Measurements from ENCODE around the gene GIGYF2. TPM values are rescaled to one million over a fixed set of nuclear protein-coding genes. Genes with fewer than 3 reads are reported as not detected.

The GIGYF2 gene
- polyA plus RNA-seq, 2 donors = 10.9 to 11.0 TPM

DNA sequence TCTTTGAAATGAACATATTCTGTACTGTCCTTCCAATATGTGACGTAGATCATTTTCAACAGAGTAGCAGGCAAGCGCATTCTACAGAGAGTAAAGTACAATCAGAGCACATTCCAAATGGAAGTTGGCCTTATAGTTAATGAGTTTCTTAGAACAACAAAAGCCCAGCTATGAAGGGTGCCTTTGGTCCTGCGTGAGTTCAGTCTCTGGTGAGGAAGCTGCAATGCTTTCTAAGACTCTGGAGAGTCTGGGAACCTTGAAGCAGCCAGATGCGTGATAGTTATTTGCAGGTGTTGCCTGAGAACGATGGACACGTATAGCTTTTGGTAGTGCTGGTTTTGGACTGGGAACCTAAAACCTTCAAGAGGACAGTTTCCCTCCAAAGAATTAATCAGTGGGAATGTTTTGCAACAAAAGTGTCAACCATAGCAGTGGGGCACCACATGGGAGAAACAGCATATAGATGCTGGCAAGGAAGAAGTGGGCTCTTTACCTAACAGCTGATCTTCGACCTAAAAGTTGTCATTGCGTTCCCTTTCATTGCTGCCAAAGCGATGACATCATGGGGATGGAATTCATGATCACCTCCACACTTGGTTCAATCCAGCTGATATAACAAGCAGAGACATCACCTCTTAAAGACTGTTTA, 163.6 kb downstream of the GIGYF2 start:
- Histone ChIP-seq H3K9me3 (ENCODE audit: control insufficient read depth in 2 of 2, insufficient read depth in 1 of 2, low read depth in 1 of 2, low read length in 1 of 2) (no peaks in the 10 kb centered on the region), H3K27ac (ENCODE audit: low read depth in 2 of 2, low read length in 1 of 2) (no peak overlapping the region), H3K4me1 (ENCODE audit: control insufficient read depth in 2 of 2, insufficient read depth in 2 of 2, low read length in 1 of 2) (no peaks in the 10 kb centered on the region), H3K36me3 (ENCODE audit: control insufficient read depth in 2 of 2, insufficient read depth in 2 of 2, low read length in 1 of 2) (peaks cover 10 to 14% of the 10 kb centered on the region in 2 donors), H3K27me3 (ENCODE audit: control insufficient read depth in 1 of 2, insufficient read depth in 2 of 2, low read length in 2 of 2) (no peaks in the 10 kb centered on the region), H3K4me3 (ENCODE audit: low read depth in 1 of 2, low read length in 2 of 2) (no peak overlapping the region)
- WGBS, 2 donors = 90 to 92% methylated on average over 9 of the region's 9 CpGs

DNA sequence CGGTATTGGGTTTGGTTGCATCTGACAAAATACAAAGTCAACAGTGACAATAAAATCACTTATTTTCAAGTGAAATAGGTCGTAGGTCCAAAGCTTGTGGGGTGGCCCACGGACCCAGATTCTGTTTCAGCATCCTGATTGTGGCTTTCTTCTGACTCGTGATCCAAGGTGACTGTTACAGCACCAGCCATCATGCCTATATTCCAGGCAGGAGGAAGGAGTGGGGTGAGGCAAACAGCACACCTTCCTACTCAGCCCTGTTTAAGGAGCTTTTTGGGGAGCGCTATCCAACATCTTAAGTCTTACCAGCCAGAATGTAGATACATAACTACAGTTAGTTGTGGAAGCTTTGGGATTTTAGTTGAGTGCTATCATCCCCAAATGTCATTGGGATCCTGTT, 164.2 kb downstream of the GIGYF2 start:
- Histone ChIP-seq H3K36me3 (ENCODE audit: control insufficient read depth in 2 of 2, insufficient read depth in 2 of 2, low read length in 1 of 2) (peaks cover 10 to 13% of the 10 kb centered on the region in 2 donors), H3K4me1 (ENCODE audit: control insufficient read depth in 2 of 2, insufficient read depth in 2 of 2, low read length in 1 of 2) (no peaks in the 10 kb centered on the region), H3K27me3 (ENCODE audit: control insufficient read depth in 1 of 2, insufficient read depth in 2 of 2, low read length in 2 of 2) (no peaks in the 10 kb centered on the region), H3K9me3 (ENCODE audit: control insufficient read depth in 2 of 2, insufficient read depth in 1 of 2, low read depth in 1 of 2, low read length in 1 of 2) (no peaks in the 10 kb centered on the region), H3K4me3 (ENCODE audit: low read depth in 1 of 2, low read length in 2 of 2) (no peak overlapping the region), H3K27ac (ENCODE audit: low read depth in 2 of 2, low read length in 1 of 2) (no peak overlapping the region)
- WGBS, 2 donors = 97% methylated on average over 5 of the region's 5 CpGs

DNA sequence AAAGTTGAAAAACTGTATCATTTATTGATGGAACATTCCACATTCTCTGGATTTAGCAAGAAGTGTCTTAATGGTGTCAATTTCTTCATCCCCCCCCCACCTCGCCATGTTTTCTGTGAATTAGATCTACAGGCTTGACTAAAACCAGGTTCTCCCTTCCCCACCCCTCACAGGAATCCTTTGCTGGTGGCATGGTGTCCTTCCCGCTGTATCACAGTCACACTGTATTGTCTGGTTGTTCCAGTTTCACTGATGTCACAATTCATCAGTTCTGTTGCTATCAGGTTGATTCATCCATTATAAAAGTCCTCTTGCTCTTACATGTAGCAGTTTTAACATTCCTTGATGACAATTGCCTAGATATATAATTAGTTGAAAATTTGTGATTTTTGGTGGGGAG, 166.9 kb downstream of the GIGYF2 start:
- no peaks in the 10 kb centered on the region for H3K4me1 ChIP-seq (ENCODE audit: control insufficient read depth in 2 of 2, insufficient read depth in 2 of 2, low read length in 1 of 2)
- no peaks in the 10 kb centered on the region for H3K27me3 ChIP-seq (ENCODE audit: control insufficient read depth in 1 of 2, insufficient read depth in 2 of 2, low read length in 2 of 2)
- no peaks in the 10 kb centered on the region for H3K9me3 ChIP-seq (ENCODE audit: control insufficient read depth in 2 of 2, insufficient read depth in 1 of 2, low read depth in 1 of 2, low read length in 1 of 2)
- no peak overlapping the region for H3K27ac ChIP-seq (ENCODE audit: low read depth in 2 of 2, low read length in 1 of 2)
- peaks cover 3 to 4% of the 10 kb centered on the region in 2 donors for H3K36me3 ChIP-seq (ENCODE audit: control insufficient read depth in 2 of 2, insufficient read depth in 2 of 2, low read length in 1 of 2)
- 84 to 88% methylated on average over 2 of the region's 2 CpGs for WGBS, 2 donors
- no peak overlapping the region for H3K4me3 ChIP-seq (ENCODE audit: low read depth in 1 of 2, low read length in 2 of 2)

DNA sequence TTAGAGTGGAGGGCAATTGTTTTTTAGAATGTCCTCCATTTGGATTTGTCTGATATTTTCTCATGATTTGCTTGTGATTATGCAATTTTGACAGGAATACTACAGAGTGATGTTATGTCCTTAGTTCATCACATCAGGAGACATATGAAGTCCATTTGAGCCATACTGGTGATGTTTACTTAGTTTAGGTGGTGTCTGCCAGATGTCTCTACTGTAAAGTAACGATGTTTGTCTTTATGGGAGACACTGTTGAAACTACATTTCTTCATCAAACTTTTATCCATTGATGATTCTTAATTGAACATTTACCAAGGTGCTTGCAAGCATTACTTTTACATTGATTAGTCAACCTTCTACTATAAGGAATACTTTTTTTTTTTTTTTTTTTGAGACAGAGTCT, 168.0 kb downstream of the GIGYF2 start:
- H3K36me3 ChIP-seq (ENCODE audit: control insufficient read depth in 2 of 2, insufficient read depth in 2 of 2, low read length in 1 of 2) = peaks cover 0 to 3% of the 10 kb centered on the region in 2 donors
- 93 to 100% methylated on average over 1 of the region's 1 CpG for WGBS, 2 donors
- no peaks in the 10 kb centered on the region for H3K27me3 ChIP-seq (ENCODE audit: control insufficient read depth in 1 of 2, insufficient read depth in 2 of 2, low read length in 2 of 2)
- no peak overlapping the region for H3K27ac ChIP-seq (ENCODE audit: low read depth in 2 of 2, low read length in 1 of 2)
- H3K9me3 ChIP-seq (ENCODE audit: control insufficient read depth in 2 of 2, insufficient read depth in 1 of 2, low read depth in 1 of 2, low read length in 1 of 2) = no peaks in the 10 kb centered on the region
- H3K4me1 ChIP-seq (ENCODE audit: control insufficient read depth in 2 of 2, insufficient read depth in 2 of 2, low read length in 1 of 2) = no peaks in the 10 kb centered on the region
- H3K4me3 ChIP-seq (ENCODE audit: low read depth in 1 of 2, low read length in 2 of 2) = no peak overlapping the region

DNA sequence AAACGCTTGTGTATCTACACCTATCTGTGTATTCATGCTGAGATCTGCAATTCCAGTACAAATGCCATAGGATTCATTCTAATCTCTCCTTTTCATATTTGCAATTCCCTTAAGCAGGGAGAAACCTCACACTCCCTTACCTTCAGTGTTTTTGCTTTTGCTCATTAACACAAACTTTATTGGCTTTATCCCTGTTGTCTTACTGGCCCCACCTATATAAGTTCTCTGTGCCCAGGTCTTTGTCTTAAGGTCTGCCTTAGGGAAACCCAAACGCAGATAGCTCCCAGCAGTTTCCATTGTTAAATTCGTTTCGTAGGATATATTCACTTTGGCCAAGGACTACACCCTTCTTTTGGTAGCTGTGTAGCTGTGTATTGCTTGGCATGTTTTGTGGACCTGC, 169.0 kb downstream of the GIGYF2 start:
- 66 to 73% methylated on average over 4 of the region's 4 CpGs for WGBS, 2 donors
- no peak overlapping the region for H3K4me3 ChIP-seq (ENCODE audit: low read depth in 1 of 2, low read length in 2 of 2)
- H3K27me3 ChIP-seq (ENCODE audit: control insufficient read depth in 1 of 2, insufficient read depth in 2 of 2, low read length in 2 of 2) = no peaks in the 10 kb centered on the region
- H3K36me3 ChIP-seq (ENCODE audit: control insufficient read depth in 2 of 2, insufficient read depth in 2 of 2, low read length in 1 of 2) = peaks cover 0 to 3% of the 10 kb centered on the region in 2 donors
- H3K4me1 ChIP-seq (ENCODE audit: control insufficient read depth in 2 of 2, insufficient read depth in 2 of 2, low read length in 1 of 2) = no peaks in the 10 kb centered on the region
- no peaks in the 10 kb centered on the region for H3K9me3 ChIP-seq (ENCODE audit: control insufficient read depth in 2 of 2, insufficient read depth in 1 of 2, low read depth in 1 of 2, low read length in 1 of 2)
- no peak overlapping the region for H3K27ac ChIP-seq (ENCODE audit: low read depth in 2 of 2, low read length in 1 of 2)

DNA sequence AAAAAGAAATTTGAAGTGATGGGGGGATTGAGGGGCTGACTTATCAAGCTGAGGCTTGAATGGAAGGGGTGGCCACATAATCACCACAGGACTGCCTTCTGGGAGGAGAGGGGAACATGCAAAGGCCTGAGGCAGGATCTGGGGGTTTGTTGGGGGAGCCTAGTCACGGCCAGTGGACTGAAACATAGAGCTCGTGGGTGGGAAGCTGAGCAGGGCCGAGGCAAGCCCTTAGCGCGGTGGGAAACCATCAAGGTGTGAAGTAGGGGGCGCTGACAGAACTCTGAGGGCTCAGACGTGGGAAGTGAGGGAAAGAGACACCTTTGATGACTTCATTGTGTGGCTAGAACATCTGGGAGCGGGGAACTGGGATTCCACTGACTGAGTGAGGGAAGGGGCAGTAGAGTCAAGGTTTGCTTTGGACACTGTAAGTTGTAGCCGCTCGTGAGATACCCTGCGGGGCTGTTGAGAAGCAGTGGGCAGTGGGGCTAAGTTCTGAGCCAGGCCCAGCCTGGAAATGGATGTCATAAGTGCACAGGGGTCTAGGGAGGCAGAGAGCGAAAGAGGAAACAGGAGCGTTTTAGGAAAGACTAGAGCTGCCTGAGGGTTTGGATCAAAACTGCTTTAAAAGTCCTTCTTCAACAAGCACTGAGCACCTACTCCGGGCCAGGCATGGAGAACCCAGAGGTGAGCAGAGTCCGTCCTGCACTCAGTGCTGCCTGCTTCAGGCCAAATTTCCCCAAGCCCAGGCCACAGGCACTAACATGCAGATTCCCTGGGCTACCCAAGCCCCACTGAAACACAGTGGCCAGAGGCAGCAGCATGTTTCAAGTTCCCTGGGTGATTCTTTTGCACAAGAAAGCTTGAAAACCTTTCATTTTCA, 172.2 kb downstream of the GIGYF2 start:
- 70 to 71% methylated on average over 15 of the region's 15 CpGs for WGBS, 2 donors
- H3K4me1 ChIP-seq (ENCODE audit: control insufficient read depth in 2 of 2, insufficient read depth in 2 of 2, low read length in 1 of 2) = no peaks in the 10 kb centered on the region
- no peaks in the 10 kb centered on the region for H3K36me3 ChIP-seq (ENCODE audit: control insufficient read depth in 2 of 2, insufficient read depth in 2 of 2, low read length in 1 of 2)
- H3K27ac ChIP-seq (ENCODE audit: low read depth in 2 of 2, low read length in 1 of 2) = no peak overlapping the region
- H3K9me3 ChIP-seq (ENCODE audit: control insufficient read depth in 2 of 2, insufficient read depth in 1 of 2, low read depth in 1 of 2, low read length in 1 of 2) = no peaks in the 10 kb centered on the region
- H3K27me3 ChIP-seq (ENCODE audit: control insufficient read depth in 1 of 2, insufficient read depth in 2 of 2, low read length in 2 of 2) = no peaks in the 10 kb centered on the region
- H3K4me3 ChIP-seq (ENCODE audit: low read depth in 1 of 2, low read length in 2 of 2) = no peak overlapping the region

DNA sequence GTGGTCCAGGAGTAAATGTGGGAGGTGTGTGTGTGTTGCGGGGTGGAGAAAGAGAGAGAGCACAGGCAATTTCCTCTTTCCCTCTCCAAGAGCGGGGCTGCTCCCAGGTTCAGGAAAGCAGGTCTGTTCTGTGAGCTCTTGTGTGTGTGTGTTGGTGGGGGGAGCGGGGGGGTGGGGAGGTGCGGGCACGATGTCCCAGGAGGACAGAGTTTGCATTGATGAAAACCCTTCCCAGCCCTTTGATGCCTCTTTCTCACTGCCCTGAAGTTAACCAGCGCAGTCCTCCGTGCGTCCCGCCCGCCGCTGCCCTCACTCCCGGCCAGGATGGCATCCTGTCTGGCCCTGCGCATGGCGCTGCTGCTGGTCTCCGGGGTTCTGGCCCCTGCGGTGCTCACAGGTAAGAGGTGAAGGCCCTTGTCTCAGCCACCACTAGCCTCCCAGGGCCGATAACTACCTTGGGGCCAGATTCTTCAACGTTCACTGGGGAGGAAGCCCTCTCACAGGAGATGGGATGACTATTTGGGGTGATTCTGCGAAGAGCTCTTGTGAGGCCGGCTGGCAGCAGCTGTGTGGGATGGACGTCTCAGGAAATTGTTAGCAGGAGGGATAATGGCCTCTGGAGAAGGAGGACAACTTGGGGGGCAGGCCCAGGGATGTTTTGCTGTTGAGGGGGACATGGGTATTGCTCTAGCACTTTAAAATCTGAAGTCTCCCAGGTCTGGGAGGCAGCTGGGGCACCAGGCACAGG, 173.1 kb downstream of the GIGYF2 start, which contains the start of gene SNORC:
Gene SNORC, plus strand, starts transcription at position 247 of the 748 bp plus-strand sequence. Its CDS starts 78 bp downstream, at position 325.
- Histone ChIP-seq H3K27me3 (ENCODE audit: control insufficient read depth in 1 of 2, insufficient read depth in 2 of 2, low read length in 2 of 2) (no peaks in the 10 kb centered on the region), H3K9me3 (ENCODE audit: control insufficient read depth in 2 of 2, insufficient read depth in 1 of 2, low read depth in 1 of 2, low read length in 1 of 2) (no peaks in the 10 kb centered on the region), H3K4me3 (ENCODE audit: low read depth in 1 of 2, low read length in 2 of 2) (no peak within 1 kb of the TSS), H3K36me3 (ENCODE audit: control insufficient read depth in 2 of 2, insufficient read depth in 2 of 2, low read length in 1 of 2) (no peaks in the 10 kb centered on the region), H3K4me1 (ENCODE audit: control insufficient read depth in 2 of 2, insufficient read depth in 2 of 2, low read length in 1 of 2) (no peaks in the 10 kb centered on the region), H3K27ac (ENCODE audit: low read depth in 2 of 2, low read length in 1 of 2) (no peak within 1 kb of the TSS)
- 88 to 91% methylated on average over 21 of the region's 21 CpGs for WGBS, 2 donors

DNA sequence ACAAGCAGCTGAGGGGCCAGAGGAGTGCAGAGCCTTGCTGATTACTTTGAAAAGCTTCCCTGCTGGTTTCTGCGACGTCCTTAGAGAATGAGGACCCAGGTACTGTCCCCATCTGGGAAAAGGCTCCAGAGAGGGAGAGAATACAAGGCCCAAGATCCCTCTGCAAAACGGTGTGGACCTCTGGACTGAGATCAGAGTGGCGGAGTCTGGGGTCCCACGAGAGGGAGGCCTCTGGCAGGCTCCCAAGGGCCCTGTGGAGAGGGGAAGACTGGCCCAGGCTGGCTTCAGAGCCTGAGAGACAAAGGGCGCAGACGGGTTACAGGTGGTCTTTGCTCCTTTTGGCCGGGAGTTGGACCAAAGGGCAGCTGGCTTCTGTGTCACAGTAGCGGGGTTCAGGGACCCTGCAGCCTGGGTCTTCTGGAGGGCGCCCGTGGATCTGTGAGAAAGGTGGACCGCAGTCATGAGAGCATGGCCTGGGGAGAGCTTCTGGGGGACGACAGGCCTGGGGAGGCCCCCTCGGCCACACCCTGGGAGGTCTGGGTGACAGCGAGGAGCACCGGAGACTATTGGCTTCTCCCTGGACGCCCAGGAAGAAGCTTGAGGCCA, 173.7 kb downstream of the GIGYF2 start:
- H3K27ac ChIP-seq (ENCODE audit: low read depth in 2 of 2, low read length in 1 of 2) = no peak overlapping the region
- no peak overlapping the region for H3K4me3 ChIP-seq (ENCODE audit: low read depth in 1 of 2, low read length in 2 of 2)
- no peaks in the 10 kb centered on the region for H3K9me3 ChIP-seq (ENCODE audit: control insufficient read depth in 2 of 2, insufficient read depth in 1 of 2, low read depth in 1 of 2, low read length in 1 of 2)
- H3K27me3 ChIP-seq (ENCODE audit: control insufficient read depth in 1 of 2, insufficient read depth in 2 of 2, low read length in 2 of 2) = no peaks in the 10 kb centered on the region
- WGBS, 2 donors = 82 to 85% methylated on average over 17 of the region's 17 CpGs
- no peaks in the 10 kb centered on the region for H3K36me3 ChIP-seq (ENCODE audit: control insufficient read depth in 2 of 2, insufficient read depth in 2 of 2, low read length in 1 of 2)
- peaks cover 0 to 3% of the 10 kb centered on the region in 2 donors for H3K4me1 ChIP-seq (ENCODE audit: control insufficient read depth in 2 of 2, insufficient read depth in 2 of 2, low read length in 1 of 2)

DNA sequence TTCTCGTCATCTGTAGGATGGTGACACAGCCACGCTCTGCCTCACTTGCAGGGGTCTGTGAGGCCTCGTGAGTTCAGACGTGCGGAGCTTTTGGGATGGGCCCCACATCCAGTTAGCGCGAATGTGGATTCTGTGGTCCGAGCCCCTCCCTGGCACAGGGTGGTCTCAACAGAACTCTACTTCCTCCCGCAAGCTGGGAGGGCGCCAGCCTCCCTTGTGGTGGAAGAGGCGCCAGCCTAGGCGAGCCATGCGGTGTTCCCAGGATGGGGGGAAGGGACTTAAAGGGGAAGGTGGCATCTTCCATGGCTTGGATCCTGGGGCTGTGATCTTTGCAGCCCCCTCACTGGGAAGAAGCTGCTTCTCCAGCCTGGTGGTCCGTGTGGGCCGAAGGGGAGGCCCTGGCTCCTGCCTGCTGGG, 174.3 kb downstream of the GIGYF2 start:
- no peaks in the 10 kb centered on the region for H3K36me3 ChIP-seq (ENCODE audit: control insufficient read depth in 2 of 2, insufficient read depth in 2 of 2, low read length in 1 of 2)
- WGBS, 2 donors = 76 to 80% methylated on average over 15 of the region's 15 CpGs
- H3K4me1 ChIP-seq (ENCODE audit: control insufficient read depth in 2 of 2, insufficient read depth in 2 of 2, low read length in 1 of 2) = peaks cover 3% of the 10 kb centered on the region in 2 donors
- H3K27ac ChIP-seq (ENCODE audit: low read depth in 2 of 2, low read length in 1 of 2) = no peak overlapping the region
- H3K4me3 ChIP-seq (ENCODE audit: low read depth in 1 of 2, low read length in 2 of 2) = no peak overlapping the region
- H3K9me3 ChIP-seq (ENCODE audit: control insufficient read depth in 2 of 2, insufficient read depth in 1 of 2, low read depth in 1 of 2, low read length in 1 of 2) = no peaks in the 10 kb centered on the region
- no peaks in the 10 kb centered on the region for H3K27me3 ChIP-seq (ENCODE audit: control insufficient read depth in 1 of 2, insufficient read depth in 2 of 2, low read length in 2 of 2)

Data from esophagus (tissue), 2 donors.